Astrocyte (in vitro differentiated cells and primary cell): Measurements from ENCODE around the gene ITPRIP. TPM values are rescaled to one million over a fixed set of nuclear protein-coding genes. Genes with fewer than 3 reads are reported as not detected.

Experiments used
- DNase-seq: peaks from one replicate; pipeline ENCODE4 v3.0.0-alpha.2; 2010; ENCODE audit warnings: low read depth
- FAIRE-seq: peaks from 2 replicates; lab custom pipeline; 2011; peaks lifted over from hg19 to GRCh38; lab: Jason Lieb, UNC
- H2AFZ ChIP-seq: 2 replicates; pipeline ENCODE4 v1.6.0; 2012; ENCODE audit warnings: low read depth, low read length, inconsistent platforms
- H3K27ac ChIP-seq: 2 replicates; pipeline ENCODE4 v1.5.1; 2011; ENCODE audit warnings: low read depth, low read length, inconsistent platforms
- H3K27me3 ChIP-seq: 2 replicates; pipeline ENCODE4 v1.6.0; 2011; ENCODE audit warnings: low read length, inconsistent platforms; ENCODE audit not compliant: insufficient read depth
- H3K36me3 ChIP-seq: 2 replicates; pipeline ENCODE4 v1.5.1; 2011; ENCODE audit warnings: low read length, inconsistent platforms; ENCODE audit not compliant: insufficient read depth
- H3K4me1 ChIP-seq: 2 replicates; pipeline ENCODE4 v1.5.1; 2011; ENCODE audit warnings: low read length, inconsistent platforms; ENCODE audit not compliant: insufficient read depth
- H3K4me2 ChIP-seq: 2 replicates; pipeline ENCODE4 v1.6.0; 2012; ENCODE audit warnings: low read length, inconsistent platforms
- H3K4me3 ChIP-seq: 2 replicates; pipeline ENCODE4 v1.5.1; 2011; ENCODE audit warnings: low read depth, mild to moderate bottlenecking, low read length, inconsistent platforms; ENCODE audit not compliant: insufficient read depth
- H3K79me2 ChIP-seq: 2 replicates; pipeline ENCODE4 v1.6.0; 2012; ENCODE audit warnings: mild to moderate bottlenecking, low read length, inconsistent platforms; ENCODE audit not compliant: insufficient read depth
- H3K9ac ChIP-seq: 2 replicates; pipeline ENCODE4 v1.6.0; 2012; ENCODE audit warnings: mild to moderate bottlenecking, low read length, inconsistent platforms
- H3K9me3 ChIP-seq: 2 replicates; pipeline ENCODE4 v1.5.1; 2012; ENCODE audit warnings: low read depth, mild to moderate bottlenecking, low read length, inconsistent platforms; ENCODE audit not compliant: insufficient read depth
- H4K20me1 ChIP-seq: 2 replicates; pipeline ENCODE4 v1.6.0; 2012; ENCODE audit warnings: low read length, inconsistent platforms; ENCODE audit not compliant: insufficient read depth
- H3K27ac Mint-ChIP-seq: one replicate; pipeline ENCODE4 v1.8.0; 2021; ENCODE audit warnings: mild to moderate bottlenecking, mixed read lengths; ENCODE audit not compliant: unreplicated experiment
- H3K27me3 Mint-ChIP-seq: one replicate; pipeline ENCODE4 v1.8.0; 2021; ENCODE audit warnings: low read depth, mixed read lengths; ENCODE audit not compliant: unreplicated experiment
- H3K36me3 Mint-ChIP-seq: one replicate; pipeline ENCODE4 v1.8.0; 2021; ENCODE audit warnings: low read depth, mixed read lengths; ENCODE audit not compliant: unreplicated experiment
- H3K4me1 Mint-ChIP-seq: one replicate; pipeline ENCODE4 v1.8.0; 2021; ENCODE audit warnings: low read depth, mixed read lengths; ENCODE audit not compliant: unreplicated experiment
- H3K4me3 Mint-ChIP-seq: one replicate; pipeline ENCODE4 v1.8.0; 2021; ENCODE audit warnings: mild to moderate bottlenecking, moderate library complexity, mixed read lengths; ENCODE audit not compliant: unreplicated experiment
- H3K9me3 Mint-ChIP-seq: one replicate; pipeline ENCODE4 v1.8.0; 2021; ENCODE audit warnings: mild to moderate bottlenecking, mixed read lengths; ENCODE audit not compliant: unreplicated experiment
- EZH2 ChIP-seq: IDR thresholded peaks from 2 replicates; pipeline ENCODE4 v1.6.1; 2012; ENCODE audit warnings: mild to moderate bottlenecking, low read length, inconsistent platforms; ENCODE audit not compliant: insufficient read depth
- total RNA-seq: library from RNA; stranded (reverse); gene quantifications from 2 replicates; pipeline ENCODE4 v1.2.1, GENCODE V29; 2021
- TF ChIP-seq, protein P1 (sequence below): IDR thresholded peaks from 2 replicates; pipeline ENCODE4 v1.5.1; 2011; ENCODE audit warnings: low read depth, mild to moderate bottlenecking, inconsistent platforms, low read length, moderate library complexity; ENCODE audit not compliant: insufficient read depth

ITPRIP gene
- total RNA-seq, 1 donor from 2014 or later: 21.9 TPM

DNA sequence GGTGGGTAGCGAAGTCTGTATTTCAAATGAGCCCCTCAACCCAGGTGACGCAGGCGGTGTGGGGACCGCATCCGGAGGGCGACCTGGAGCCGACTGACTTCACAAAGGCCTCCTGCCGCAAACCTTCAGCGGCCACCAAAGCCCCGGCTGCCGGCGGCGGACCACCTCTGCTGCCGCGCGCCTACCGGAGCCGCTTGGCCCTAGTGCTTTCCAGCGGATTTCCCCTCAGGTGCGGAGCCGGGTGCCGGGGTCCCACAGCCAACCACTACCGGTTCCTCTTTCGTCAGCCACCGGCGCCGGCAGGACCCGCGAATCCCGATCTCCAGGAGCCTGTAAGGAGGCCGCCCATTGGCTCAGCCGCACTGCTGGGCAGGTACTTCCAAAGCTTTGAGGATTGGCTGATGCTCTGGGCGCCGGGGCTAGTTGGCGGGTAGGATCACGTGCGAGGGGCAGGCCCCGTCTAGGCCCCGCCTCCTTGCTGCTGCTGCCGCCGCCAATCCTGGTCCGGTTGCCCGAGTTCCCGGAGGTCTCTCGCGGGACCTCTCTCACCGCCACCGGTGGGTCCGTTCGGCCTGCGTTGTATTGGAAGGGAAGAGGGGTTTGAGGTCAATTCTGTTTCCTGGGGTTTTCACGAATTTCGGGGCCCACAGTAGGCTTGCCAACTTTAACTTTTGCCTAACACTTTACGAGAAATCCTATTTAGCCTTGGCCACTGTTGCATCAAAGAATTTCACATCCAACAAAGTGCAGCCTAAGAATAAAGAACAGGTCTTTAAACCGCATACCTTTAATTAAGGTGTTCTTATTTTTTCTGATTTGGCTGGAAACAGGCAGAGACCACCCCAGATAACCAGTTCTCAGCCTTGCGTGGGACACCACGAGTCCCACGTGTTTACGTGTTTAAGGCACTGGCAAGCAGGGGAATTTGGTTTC, 69.3 kb downstream of the ITPRIP start, which contains the start of gene GSTO2:
TSS of gene GSTO2 (plus strand) at position 472 of the 933 bp plus-strand sequence. CDS start 5,732 bp downstream, outside the sequence.
- Histone ChIP-seq H3K4me2 (peak within 1 kb of the TSS; percentile 86), H2AFZ (peak within 1 kb of the TSS; percentile 80), H4K20me1 (peaks cover 14% of the 10 kb centered on the region), H3K4me3 (peak within 1 kb of the TSS; percentile 83), H3K27ac (peak within 1 kb of the TSS; percentile 85), H3K36me3 (peaks cover 32% of the 10 kb centered on the region), H3K9ac (peak within 1 kb of the TSS; percentile 91), H3K79me2 (peaks cover 43% of the 10 kb centered on the region), H3K27me3 (no peaks in the 10 kb centered on the region), H3K9me3 (no peaks in the 10 kb centered on the region), H3K4me1 (peaks cover 7% of the 10 kb centered on the region)
- Mint-ChIP-seq H3K9me3 (no peaks in the 10 kb centered on the region), H3K4me3 (peak within 1 kb of the TSS; percentile 95), H3K4me1 (peaks cover 8% of the 10 kb centered on the region), H3K27me3 (no peaks in the 10 kb centered on the region), H3K27ac (peak within 1 kb of the TSS; percentile 89), H3K36me3 (peaks cover 11% of the 10 kb centered on the region)
- TF ChIP-seq, protein P1, sequence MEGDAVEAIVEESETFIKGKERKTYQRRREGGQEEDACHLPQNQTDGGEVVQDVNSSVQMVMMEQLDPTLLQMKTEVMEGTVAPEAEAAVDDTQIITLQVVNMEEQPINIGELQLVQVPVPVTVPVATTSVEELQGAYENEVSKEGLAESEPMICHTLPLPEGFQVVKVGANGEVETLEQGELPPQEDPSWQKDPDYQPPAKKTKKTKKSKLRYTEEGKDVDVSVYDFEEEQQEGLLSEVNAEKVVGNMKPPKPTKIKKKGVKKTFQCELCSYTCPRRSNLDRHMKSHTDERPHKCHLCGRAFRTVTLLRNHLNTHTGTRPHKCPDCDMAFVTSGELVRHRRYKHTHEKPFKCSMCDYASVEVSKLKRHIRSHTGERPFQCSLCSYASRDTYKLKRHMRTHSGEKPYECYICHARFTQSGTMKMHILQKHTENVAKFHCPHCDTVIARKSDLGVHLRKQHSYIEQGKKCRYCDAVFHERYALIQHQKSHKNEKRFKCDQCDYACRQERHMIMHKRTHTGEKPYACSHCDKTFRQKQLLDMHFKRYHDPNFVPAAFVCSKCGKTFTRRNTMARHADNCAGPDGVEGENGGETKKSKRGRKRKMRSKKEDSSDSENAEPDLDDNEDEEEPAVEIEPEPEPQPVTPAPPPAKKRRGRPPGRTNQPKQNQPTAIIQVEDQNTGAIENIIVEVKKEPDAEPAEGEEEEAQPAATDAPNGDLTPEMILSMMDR: no peak
- TF ChIP-seq EZH2: no peak
- DNase-seq: peak; percentile 97
- no peak for FAIRE-seq

DNA sequence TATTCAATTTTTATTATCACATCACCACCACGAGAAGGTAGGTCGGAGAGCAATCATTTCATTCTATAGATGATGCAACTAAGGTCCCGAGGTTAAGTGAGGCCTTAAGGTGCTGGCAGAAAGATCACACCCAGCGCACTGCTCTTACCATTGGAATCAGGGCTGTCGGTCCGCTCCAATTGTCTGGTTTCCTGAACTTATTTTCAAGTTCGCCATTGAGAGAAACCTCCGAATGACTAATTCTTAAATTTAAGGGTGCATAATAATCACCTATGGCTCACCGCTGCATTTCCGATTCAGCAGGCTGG, 69.9 kb downstream of the ITPRIP start:
- Histone ChIP-seq H3K4me2 (peak overlapping the region; percentile 86), H3K9ac (peak overlapping the region; percentile 91), H3K9me3 (no peaks in the 10 kb centered on the region), H3K27ac (peak overlapping the region; percentile 85), H3K79me2 (peaks cover 49% of the 10 kb centered on the region), H3K36me3 (peaks cover 39% of the 10 kb centered on the region), H2AFZ (peak overlapping the region; percentile 80), H3K4me1 (peaks cover 7% of the 10 kb centered on the region), H3K4me3 (peak overlapping the region; percentile 83), H3K27me3 (no peaks in the 10 kb centered on the region), H4K20me1 (peaks cover 14% of the 10 kb centered on the region)
- Mint-ChIP-seq H3K4me1 (peaks cover 8% of the 10 kb centered on the region), H3K27me3 (no peaks in the 10 kb centered on the region), H3K9me3 (no peaks in the 10 kb centered on the region), H3K36me3 (peaks cover 11% of the 10 kb centered on the region), H3K27ac (peak overlapping the region; percentile 89), H3K4me3 (peak overlapping the region; percentile 95)
- FAIRE-seq (no peak), DNase-seq (no peak)
- TF ChIP-seq, protein P1: no peak
